ENCODE measurements around the gene CHL1.

Gene CHL1

DNA sequence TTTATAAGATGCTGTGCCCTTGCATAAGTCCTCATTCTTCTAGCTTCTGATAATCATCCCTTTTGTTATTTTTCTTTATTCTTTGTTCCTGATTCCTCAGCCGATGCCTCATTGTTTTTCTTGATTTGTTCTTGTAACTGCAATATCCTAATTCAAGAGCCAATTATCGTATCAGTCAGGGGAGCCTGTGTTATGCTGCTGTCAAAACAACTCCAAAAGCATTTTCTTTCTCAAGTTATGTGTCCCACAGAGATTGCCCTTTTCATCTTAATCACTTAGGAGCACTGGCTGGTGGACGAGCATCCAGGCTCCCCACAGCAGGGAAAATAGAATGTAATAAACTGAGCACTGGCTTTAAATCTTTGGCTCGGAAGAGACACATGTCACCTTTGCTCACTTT is 207.3 kb downstream of the CHL1 start:
- Histone ChIP-seq H3K36me3 (ENCODE audit: control insufficient read depth, low read length) (no peaks in the 10 kb centered on the region), H3K4me2 (ENCODE audit: low read length) (no peak overlapping the region), H3K27ac (ENCODE audit: low read depth, low read length) (no peak overlapping the region), H3K9me3 (ENCODE audit: control insufficient read depth, insufficient read depth, low read length) (no peaks in the 10 kb centered on the region), H3K79me2 (ENCODE audit: control insufficient read depth, low read length) (no peaks in the 10 kb centered on the region), H3K27me3 (ENCODE audit: control insufficient read depth, low read length) (no peaks in the 10 kb centered on the region), H3K4me3 (ENCODE audit: low read length) (no peak overlapping the region), H3F3A (ENCODE audit: control insufficient read depth, insufficient read depth) (no peaks in the 10 kb centered on the region), H3K9me2 (replicated peaks; ENCODE audit: control insufficient read depth, low read length) (no peaks in the 10 kb centered on the region), H3K4me1 (ENCODE audit: control insufficient read depth, low read length) (no peaks in the 10 kb centered on the region), H4K20me1 (ENCODE audit: control insufficient read depth, insufficient read depth, low read depth, low read length) (no peaks in the 10 kb centered on the region)
- TF ChIP-seq, protein P1, sequence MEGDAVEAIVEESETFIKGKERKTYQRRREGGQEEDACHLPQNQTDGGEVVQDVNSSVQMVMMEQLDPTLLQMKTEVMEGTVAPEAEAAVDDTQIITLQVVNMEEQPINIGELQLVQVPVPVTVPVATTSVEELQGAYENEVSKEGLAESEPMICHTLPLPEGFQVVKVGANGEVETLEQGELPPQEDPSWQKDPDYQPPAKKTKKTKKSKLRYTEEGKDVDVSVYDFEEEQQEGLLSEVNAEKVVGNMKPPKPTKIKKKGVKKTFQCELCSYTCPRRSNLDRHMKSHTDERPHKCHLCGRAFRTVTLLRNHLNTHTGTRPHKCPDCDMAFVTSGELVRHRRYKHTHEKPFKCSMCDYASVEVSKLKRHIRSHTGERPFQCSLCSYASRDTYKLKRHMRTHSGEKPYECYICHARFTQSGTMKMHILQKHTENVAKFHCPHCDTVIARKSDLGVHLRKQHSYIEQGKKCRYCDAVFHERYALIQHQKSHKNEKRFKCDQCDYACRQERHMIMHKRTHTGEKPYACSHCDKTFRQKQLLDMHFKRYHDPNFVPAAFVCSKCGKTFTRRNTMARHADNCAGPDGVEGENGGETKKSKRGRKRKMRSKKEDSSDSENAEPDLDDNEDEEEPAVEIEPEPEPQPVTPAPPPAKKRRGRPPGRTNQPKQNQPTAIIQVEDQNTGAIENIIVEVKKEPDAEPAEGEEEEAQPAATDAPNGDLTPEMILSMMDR (IDR thresholded peaks at IDR 0.05; ENCODE audit: low read depth, low read length, poor library complexity, severe bottlenecking), result no peak
- TF ChIP-seq EZH2phosphoT487 (IDR thresholded peaks at IDR 0.05; ENCODE audit: borderline replicate concordance, low read length), result no peak

DNA sequence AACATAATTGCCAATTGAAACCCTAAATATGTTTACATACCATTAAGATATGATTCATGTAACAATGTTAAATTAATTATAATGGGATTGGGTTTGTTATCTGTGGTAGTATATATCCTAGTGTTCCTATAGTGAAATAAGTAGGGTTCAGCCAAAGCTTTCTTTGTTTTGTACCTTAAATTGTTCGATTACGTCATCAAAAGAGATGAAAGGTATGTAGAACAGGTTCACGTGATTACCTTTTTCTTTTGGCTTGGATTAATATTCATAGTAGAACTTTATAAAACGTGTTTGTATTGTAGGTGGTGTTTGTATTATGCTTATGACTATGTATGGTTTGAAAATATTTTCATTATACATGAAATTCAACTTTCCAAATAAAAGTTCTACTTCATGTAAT is 212.4 kb downstream of the CHL1 start:
- H4K20me1 ChIP-seq (ENCODE audit: control insufficient read depth, insufficient read depth, low read depth, low read length), result no peaks in the 10 kb centered on the region
- H3K4me1 ChIP-seq (ENCODE audit: control insufficient read depth, low read length), result no peaks in the 10 kb centered on the region
- H3K79me2 ChIP-seq (ENCODE audit: control insufficient read depth, low read length), result no peaks in the 10 kb centered on the region
- no peaks in the 10 kb centered on the region for H3K9me3 ChIP-seq (ENCODE audit: control insufficient read depth, insufficient read depth, low read length)
- H3K4me3 ChIP-seq (ENCODE audit: low read length), result no peak overlapping the region
- H3K9me2 ChIP-seq (replicated peaks; ENCODE audit: control insufficient read depth, low read length), result no peaks in the 10 kb centered on the region
- H3F3A ChIP-seq (ENCODE audit: control insufficient read depth, insufficient read depth), result no peaks in the 10 kb centered on the region
- no peak for TF ChIP-seq EZH2phosphoT487 (IDR thresholded peaks at IDR 0.05; ENCODE audit: borderline replicate concordance, low read length)
- TF ChIP-seq, protein P1 (IDR thresholded peaks at IDR 0.05; ENCODE audit: low read depth, low read length, poor library complexity, severe bottlenecking), result no peak
- no peak overlapping the region for H3K4me2 ChIP-seq (ENCODE audit: low read length)
- no peaks in the 10 kb centered on the region for H3K27me3 ChIP-seq (ENCODE audit: control insufficient read depth, low read length)
- no peak overlapping the region for H3K27ac ChIP-seq (ENCODE audit: low read depth, low read length)
- no peaks in the 10 kb centered on the region for H3K36me3 ChIP-seq (ENCODE audit: control insufficient read depth, low read length)

DNA sequence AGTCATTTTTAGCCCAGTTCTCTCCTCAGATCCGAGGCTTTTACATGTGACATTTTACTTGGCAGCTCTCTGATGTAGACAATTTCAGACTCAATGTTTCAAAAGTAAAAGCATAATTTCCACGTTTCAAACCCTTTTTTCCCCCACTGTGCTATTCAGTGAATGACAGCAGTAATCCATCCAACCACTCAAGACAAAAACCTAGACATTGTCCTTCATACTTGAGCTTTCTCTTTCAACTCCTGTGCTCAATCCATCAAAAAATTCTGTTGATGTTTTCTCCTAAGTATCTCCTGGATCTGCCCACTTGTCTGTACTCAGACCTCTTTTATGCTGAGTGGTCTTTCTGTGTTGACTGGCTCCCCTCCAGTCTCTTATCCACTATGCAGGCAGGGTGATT is 214.7 kb downstream of the CHL1 start:
- Histone ChIP-seq H3F3A (ENCODE audit: control insufficient read depth, insufficient read depth) (no peaks in the 10 kb centered on the region), H3K4me2 (ENCODE audit: low read length) (no peak overlapping the region), H3K27me3 (ENCODE audit: control insufficient read depth, low read length) (no peaks in the 10 kb centered on the region), H3K9me2 (replicated peaks; ENCODE audit: control insufficient read depth, low read length) (no peaks in the 10 kb centered on the region), H3K27ac (ENCODE audit: low read depth, low read length) (no peak overlapping the region), H4K20me1 (ENCODE audit: control insufficient read depth, insufficient read depth, low read depth, low read length) (no peaks in the 10 kb centered on the region), H3K79me2 (ENCODE audit: control insufficient read depth, low read length) (no peaks in the 10 kb centered on the region), H3K4me3 (ENCODE audit: low read length) (no peak overlapping the region), H3K36me3 (ENCODE audit: control insufficient read depth, low read length) (no peaks in the 10 kb centered on the region), H3K4me1 (ENCODE audit: control insufficient read depth, low read length) (no peaks in the 10 kb centered on the region), H3K9me3 (ENCODE audit: control insufficient read depth, insufficient read depth, low read length) (no peaks in the 10 kb centered on the region)
- TF ChIP-seq, protein P1 (IDR thresholded peaks at IDR 0.05; ENCODE audit: low read depth, low read length, poor library complexity, severe bottlenecking), result no peak
- no peak for TF ChIP-seq EZH2phosphoT487 (IDR thresholded peaks at IDR 0.05; ENCODE audit: borderline replicate concordance, low read length)

DNA sequence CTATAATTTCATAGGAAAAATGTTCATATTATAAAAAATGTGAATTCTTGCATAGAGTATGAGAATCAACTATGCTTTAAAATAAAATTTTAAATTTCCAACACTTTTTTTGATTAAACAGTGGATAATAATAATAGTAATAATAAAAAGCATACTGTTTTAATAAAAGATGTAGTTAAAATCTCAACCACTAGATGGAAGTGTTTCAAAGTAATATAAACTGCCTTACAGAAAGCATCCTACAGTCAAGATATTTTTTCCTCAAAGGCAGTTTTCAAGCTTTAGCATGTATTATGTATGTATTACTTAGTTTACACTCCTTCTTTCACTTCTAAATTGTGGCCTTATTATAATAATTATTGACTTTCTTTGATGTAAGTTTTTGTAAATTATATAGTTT is 217.5 kb downstream of the CHL1 start:
- H3K4me2 ChIP-seq (ENCODE audit: low read length), result no peak overlapping the region
- H3F3A ChIP-seq (ENCODE audit: control insufficient read depth, insufficient read depth), result no peaks in the 10 kb centered on the region
- H3K4me1 ChIP-seq (ENCODE audit: control insufficient read depth, low read length), result no peaks in the 10 kb centered on the region
- no peaks in the 10 kb centered on the region for H3K27me3 ChIP-seq (ENCODE audit: control insufficient read depth, low read length)
- H3K79me2 ChIP-seq (ENCODE audit: control insufficient read depth, low read length), result no peaks in the 10 kb centered on the region
- H4K20me1 ChIP-seq (ENCODE audit: control insufficient read depth, insufficient read depth, low read depth, low read length), result no peaks in the 10 kb centered on the region
- TF ChIP-seq, protein P1 (IDR thresholded peaks at IDR 0.05; ENCODE audit: low read depth, low read length, poor library complexity, severe bottlenecking), result no peak
- TF ChIP-seq EZH2phosphoT487 (IDR thresholded peaks at IDR 0.05; ENCODE audit: borderline replicate concordance, low read length), result no peak
- no peak overlapping the region for H3K4me3 ChIP-seq (ENCODE audit: low read length)
- H3K36me3 ChIP-seq (ENCODE audit: control insufficient read depth, low read length), result no peaks in the 10 kb centered on the region
- no peaks in the 10 kb centered on the region for H3K9me2 ChIP-seq (replicated peaks; ENCODE audit: control insufficient read depth, low read length)
- H3K27ac ChIP-seq (ENCODE audit: low read depth, low read length), result no peak overlapping the region
- H3K9me3 ChIP-seq (ENCODE audit: control insufficient read depth, insufficient read depth, low read length), result no peaks in the 10 kb centered on the region
